A172 (cell line): ENCODE data around the gene SOD1. TPM values are rescaled to one million over a fixed set of nuclear protein-coding genes. Genes with fewer than 3 reads are reported as not detected.

Experiments used
- DNase-seq: peaks from one replicate; pipeline ENCODE4 v3.0.0-alpha.2; 2015; ENCODE audit warnings: low spot score
- total RNA-seq: library from RNA; depleted of rRNA; stranded (reverse); fragments of >200 nt; shearing (Covaris generic); gene quantifications from 2 replicates; pipeline ENCODE4 v1.2.3, GENCODE V29; 2014

Gene SOD1
- total RNA-seq, 1 experiment from 2014 or later = 1,055 TPM

DNA sequence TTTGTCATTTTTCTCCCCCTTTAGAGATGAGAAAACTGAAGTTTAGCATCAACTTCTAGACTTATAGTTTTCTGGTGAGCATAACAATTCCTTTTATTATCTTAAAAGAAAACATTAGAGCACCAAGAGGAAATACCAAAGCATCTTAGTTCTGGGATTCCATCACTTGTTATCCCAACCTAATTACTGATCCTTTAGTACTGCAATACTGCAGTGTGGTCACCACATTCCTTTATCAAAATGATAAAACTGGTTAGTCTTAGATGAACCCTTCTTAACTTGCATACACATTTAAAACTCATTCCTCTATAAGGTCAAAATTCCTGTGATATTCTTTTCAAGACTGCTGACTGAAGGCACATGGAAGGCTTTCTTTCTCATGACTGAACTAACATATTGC, 23.1 kb downstream of the SOD1 start:
- no peak for DNase-seq

DNA sequence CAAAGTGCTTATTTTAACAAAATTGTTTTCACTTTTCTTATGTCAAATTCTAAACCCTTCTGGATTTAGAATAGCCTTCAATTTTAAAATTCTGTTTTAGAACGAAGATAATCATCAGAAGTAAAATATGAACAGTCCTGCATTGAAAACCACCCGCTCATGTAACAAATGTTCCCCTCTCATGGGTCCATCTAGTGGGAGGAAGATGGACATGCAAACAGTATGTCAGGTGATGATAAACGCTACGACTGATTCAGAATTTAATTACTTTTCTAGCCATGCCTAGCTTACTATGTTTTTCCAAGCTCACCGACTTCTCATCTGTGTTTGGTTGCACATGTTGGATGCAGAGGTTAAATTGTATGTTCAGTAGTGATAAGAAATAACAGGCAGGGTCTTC, 23.5 kb downstream of the SOD1 start:
- DNase-seq = peak; percentile 14

DNA sequence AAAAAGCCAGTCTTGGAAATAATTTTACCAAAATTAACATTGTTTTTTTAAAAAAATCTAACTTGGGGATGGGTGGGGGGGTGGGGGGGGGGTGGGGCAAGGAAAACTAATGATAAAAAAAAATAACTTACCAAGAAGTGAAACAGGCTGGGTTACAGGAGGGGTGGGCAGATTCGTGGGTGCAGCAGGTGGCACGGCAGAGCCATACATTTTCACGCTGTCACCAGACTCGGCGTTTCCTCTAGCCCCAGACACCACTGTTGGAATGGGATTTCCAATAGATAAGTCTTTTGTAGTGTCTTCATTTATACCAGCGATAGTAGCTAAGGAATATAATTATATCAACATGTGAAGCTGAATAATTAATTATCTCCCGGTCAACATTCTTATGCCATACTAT, 25.4 kb downstream of the SOD1 start:
- no peak for DNase-seq

DNA sequence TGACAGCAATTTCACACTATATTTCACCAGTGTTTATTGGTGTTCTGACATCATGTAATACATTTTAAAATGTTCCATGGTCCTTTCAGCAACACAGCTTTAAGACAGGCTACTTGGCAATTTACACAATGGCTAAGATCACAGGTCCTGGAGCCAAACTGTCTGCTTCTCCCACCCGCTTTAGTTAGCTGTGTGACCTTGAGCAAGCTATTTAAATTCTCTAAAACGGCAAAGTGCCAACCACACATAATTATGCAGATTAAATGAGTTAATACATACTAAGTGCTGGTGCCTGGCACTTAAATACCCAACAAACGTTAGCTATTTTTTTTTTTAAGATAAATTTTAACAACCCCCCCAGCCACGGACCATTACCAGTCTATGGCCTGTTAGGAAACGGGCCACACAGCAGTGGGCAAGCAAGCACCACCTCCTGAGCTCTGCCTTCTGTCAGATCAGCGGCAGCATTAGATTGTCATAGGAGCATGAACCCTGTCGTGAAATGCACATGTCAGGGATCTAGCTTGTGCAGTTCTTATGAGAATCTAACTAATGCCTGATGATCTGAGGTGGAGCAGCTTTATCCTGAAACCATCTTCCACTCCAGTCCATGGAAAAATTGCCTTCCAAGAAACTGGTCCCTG, 26.9 kb downstream of the SOD1 start:
- DNase-seq = no peak

DNA sequence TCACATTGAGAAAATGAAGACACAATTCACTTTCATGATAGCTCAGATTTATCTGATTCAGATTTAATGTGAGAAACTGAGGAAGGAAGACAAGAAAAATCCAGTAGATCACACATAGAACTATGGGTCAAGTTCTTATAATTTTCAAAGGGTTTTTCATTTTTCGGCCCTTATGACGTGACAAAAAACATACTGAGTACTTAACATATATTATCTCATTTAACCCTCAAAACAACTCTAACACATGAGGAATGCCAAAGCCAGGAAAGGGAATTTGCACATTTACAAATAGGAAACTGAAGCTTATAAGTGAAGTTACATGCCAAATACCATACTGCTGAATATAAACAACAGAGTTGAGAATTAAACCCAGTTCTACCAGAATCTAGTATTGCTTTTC, 27.6 kb downstream of the SOD1 start:
- DNase-seq = no peak

DNA sequence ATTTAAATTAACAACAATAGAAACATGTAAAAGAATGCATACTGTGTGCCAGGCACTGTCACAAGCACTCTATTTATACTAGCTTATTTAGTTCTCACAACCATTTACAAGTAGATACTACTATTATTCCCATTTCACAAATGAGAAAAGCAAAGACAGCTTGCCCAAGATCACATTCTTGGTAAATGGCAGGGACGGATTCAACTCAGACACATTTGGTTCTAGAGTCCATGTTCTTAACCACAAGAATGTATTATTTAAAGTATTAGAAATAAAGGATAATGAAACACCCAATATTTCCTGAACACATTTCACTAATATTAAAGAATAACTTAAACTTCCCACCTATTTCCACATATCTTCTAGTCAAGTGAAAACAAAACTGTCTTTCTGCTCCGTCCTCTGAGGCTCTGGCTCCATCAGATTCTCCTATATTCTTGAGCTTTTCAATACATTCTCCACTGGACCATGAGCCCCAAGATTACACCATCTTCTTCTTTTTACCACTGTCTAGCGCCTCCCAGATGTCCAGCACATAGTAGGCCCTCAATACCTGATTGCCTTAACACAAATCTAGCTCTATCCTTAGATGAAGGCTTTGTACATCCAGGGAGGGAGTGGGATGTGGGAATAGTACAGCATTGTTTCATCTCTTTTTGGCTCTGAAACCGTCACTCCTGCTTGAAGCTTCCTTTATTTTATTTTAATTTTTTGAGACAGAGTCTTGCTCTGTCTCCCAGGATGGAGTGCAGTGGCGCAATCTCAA, 29.3 kb downstream of the SOD1 start:
- DNase-seq = no peak

DNA sequence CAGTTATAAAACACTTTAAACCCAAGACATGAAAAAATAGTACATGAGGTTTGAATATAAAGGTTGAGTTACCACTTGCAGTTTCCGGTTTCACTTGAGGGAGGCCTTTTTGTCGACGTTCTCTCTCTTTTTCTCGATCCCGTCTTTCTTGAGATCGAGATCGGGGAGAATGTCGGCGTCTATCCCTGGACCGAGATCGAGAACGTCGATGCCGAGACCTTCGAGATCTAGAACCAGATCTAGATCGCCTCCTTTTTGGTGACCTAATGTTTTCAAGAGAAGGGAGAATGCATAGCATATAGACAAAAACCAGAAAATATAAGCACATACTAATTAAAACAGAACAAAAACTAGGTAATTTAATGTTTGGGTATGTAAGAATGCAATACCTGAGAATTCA, 33.7 kb downstream of the SOD1 start:
- no peak for DNase-seq

DNA sequence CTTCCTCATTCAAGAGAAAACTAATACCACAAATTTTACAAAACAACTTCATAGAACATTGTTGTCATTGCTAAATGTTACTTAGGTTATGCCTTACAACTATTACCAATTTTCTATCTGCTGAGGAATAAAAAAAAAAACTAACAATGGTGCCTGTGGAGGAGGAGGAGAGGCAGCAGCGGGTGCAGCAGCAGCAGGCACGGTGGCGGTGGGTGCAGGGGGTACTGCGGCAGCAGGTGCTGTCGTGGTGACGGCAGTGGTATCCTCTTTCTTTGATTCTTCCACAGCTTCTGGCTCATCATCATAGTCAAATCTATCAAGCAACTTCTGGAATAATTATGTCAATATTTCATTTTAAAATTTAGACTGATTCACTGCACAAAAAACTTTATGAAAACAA, 36.9 kb downstream of the SOD1 start:
- DNase-seq = no peak

DNA sequence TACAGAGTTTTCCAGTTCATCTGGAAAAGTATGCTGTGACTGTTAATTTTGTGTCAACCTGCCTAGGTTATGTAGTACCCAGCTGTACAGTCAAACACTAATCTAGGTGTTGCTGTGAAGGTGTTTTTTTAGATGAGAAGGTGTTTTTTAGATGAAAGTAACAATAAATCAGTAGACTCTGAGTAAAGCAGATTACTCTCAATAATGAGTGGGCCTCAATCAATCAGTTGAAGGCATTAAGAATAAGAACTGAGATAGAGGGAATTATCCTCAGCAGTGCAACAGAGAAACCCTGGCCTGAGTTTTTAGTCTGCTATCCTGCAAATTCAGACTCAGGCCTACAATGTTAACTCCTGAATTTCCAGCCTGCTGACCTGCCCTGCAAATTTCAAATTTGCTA, 39.0 kb downstream of the SOD1 start:
- DNase-seq = no peak

DNA sequence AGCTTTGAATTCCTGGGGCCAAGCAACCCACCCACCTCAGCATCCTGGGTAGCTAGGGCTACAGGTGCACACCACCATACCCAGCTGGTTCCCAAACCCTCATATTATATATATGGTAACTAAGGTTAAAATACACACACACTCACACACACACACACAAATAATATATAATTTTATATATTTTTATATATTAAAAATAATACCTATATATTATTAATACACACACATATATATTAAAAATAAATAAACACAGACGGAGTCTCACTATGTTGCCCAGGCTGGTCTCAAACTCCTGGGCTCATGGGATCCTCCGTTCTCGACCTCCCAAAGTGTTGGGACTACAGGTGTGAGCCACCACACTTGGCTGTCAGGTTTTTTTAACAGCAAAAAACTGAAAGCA, 40.5 kb downstream of the SOD1 start:
- DNase-seq = no peak

DNA sequence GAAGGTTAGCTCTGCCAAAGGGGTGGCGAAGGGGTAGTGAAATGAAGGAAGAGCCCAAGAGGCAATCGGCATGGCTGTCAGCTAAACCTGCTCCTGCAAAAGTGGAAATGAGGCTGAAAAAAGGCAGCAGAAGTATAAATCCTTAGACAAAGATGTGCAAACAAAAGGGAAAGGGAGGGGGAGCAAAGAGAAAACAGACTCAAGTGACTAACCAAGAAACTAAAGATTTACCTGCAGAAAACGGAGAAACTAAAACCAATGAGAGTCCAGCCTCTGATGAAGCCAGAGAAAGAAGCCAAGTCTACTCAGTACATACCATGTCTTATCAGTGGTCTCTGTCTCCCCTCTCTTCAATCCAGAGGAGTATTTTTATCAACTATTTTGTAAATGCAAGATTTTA, 47.1 kb downstream of the SOD1 start:
- no peak for DNase-seq

DNA sequence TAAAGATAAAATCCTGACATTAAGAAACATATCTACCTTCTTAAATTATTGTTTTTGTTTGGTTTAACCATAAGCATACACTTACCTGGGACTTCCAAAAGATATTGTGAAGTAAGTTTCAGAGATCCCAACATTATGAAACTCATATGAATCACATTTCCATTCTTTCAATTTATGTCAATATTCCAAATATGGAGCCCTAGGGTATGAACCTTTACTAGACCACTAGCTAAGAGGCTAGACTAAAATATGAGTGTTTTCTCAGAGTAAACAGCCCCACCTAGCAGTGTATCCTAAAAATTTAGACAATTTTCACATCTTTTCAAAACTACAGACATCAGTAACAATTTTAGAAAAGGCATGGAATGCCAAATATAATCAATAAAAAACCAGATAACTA, 48.0 kb downstream of the SOD1 start:
- DNase-seq = no peak

DNA sequence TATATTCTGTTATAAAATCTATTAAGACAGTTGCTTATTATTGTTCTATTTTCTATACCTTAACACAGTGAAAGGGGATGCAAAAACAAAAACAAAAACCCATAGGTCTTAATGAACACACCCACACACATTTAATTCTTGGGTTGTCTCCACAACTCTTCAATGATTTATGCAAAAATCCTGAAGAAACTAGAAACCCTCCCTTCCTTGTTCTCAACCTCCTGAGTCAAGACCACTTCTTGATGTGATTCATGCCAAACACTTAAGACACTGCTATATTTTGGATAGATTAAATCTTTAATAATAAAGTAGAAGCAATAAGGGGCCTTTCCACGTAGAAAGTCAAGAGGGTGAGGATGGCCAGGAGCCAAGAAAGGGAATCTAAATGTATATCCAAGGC, 49.0 kb downstream of the SOD1 start:
- no peak for DNase-seq

DNA sequence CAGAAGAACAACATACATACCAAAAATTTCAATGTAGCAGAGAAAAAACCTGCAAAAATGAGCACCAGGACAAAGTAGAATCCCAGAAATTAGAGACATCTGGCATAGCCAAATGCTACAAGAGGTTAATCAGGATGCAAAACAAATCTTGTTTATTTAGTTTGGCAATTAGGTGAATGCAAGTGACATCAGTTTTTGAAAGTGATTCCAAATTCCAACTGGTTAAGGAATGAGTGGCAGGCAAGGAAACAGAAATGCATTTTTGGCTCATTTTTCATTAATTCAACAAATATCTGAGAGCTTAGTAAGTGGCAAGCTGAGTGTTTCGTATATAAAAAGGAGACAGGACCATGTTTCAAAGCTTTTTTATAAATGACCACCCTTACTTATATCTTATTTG, 51.1 kb downstream of the SOD1 start:
- peak; percentile 21 for DNase-seq

DNA sequence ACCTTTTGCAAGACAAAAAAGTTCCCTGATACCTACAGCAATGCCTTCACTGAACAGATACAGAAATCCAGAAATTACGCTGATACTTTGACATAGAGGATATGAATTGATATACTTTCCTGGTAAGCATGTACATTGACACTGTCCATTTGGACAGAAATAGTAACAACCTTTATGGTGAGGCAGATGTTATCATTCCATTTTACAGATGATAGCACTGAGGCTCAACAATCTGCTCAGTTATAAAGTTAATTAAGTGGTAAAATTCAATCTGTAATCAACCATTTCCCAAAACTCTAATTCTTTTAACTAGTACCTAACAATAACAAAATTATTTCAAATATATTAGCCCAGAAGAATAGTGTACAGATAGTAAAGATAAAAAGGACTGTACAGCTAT, 51.8 kb downstream of the SOD1 start:
- no peak for DNase-seq

DNA sequence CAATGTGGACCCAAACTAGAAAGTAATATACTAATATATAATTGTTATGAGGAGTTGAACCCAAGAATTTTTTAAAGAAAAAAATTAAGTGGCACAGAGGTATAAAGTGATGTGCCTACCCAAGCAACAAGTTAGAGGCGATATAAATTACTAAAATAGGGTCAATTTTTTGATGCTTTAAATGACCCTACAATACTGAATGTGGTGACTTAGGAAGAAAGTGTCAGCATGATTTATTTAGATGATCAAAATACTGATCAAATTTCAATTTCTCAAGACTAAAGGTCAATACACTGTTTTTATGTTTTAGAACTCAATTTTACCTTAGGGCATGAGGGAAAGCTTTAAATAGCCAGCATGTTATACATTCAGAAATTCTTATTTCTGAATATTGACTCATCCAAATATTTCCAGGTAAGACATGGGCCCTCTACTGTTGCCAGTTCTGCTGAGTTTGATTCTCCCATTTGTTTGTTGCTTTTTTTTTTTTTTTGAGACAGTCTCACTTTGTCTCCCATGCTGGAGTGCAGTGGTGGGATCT, 52.3 kb downstream of the SOD1 start:
- DNase-seq = no peak

DNA sequence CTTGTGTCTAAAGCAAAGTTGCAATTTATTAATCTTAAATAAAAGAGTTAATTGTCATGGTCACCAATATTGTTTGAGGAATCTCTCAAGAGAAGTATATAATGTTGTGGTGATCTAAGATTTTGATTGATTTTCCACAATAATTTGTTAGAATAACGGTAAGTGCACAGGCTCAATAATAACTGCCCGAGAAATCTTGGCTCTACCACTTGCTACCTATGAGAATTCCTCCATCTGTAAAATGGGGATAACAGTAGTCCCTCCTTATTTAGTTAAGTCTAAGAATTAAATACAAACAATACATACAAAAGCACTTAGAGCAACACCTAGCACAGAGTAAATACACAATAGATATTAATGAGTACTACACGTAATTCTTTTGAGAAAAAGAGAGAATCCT, 53.6 kb downstream of the SOD1 start:
- no peak for DNase-seq

DNA sequence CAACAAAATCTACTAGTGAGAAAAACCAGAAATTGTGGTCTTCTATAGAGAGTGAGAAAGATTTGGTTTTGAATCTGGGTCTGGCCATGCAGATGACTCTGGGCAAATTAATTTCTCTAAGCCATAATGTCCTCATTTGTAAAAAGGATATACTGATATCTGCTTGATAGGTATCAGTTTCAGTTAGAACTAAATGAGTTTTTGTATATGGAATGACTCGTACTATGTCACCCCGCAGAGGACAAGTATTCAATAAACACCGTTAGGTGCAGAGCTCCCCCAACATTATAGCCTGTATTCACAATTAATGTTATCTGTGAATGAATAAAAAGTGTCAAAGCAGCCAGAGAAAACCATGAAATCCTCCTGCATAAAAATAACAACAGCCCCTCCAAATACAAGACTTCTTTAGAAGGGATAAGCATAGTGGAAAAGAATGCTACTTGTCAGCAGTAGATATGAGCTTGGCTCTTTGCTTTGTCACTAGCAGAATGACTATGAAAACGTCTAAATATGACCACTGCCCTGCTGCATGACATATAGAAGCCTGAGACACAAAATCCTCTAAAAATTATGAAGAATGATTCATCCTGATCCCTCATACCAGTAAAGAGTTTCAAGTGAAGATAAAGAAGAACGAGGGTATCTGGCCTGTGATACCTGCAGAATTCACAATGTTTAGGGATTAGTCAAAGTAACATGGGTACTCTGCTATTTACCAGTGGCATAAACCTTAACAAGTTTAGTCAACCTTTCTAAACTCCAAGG, 54.7 kb downstream of the SOD1 start:
- DNase-seq = no peak

DNA sequence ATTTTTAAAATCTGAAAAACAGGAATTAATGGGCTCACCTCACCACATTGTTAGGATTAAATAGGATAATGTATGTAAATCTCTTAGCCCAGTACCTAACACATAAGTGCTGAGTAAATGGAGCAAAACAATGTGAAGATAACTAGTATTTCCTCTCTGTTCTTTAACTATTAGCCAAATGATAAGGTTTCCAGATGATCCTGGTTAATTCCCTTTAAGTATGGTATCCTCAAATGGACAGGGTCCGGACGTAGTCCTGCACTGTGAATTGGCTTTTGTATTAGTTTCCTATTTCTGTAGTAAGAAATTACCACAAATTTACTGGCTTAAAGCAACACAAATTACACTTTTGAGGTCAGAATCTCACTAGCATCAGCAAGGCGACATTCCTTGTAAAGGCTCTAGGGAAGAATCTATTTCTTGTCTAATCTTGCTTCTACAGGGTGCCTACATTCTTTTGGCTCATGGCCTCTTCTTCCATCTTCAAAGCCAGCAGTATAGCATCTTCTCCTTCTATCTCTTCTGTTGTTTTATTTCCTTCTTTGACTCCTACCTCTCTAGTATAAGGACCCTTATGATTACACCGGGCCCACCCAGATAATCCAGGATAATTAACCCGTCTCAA, 55.4 kb downstream of the SOD1 start:
- DNase-seq = no peak

DNA sequence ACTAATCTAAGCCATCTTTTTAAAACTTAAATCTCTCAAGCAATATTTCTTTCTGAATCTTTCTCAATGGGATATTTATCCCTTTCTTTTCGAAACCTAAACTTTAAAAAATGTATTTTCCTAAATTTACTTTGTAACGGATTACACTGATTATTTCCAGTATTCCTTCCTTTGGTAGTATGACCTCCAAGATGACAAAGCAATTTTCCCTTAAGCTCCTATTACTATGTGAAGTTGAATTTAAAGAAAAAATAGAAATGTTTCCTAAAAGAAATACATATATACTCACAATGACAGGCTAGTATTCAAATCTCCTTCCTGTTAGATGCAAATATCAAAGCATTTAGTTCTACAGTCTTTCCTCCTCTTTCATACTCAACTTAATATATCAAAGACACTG, 56.6 kb downstream of the SOD1 start:
- DNase-seq = no peak
